AG10803 (cell line): ENCODE results near the gene LLGL2.

Experiments used
- DNase-seq: peaks from one replicate; pipeline ENCODE4 v3.0.0; 2010; ENCODE audit warnings: low read depth
- H3K4me3 ChIP-seq: 2 replicates; pipeline ENCODE4 v1.5.1; 2011; ENCODE audit warnings: mild to moderate bottlenecking, low read length, control low read depth
- TF ChIP-seq, protein P1 (sequence below): conservative IDR thresholded peaks from 2 replicates; pipeline ENCODE4 v1.5.1; 2011; ENCODE audit warnings: mild to moderate bottlenecking, low read length, control low read depth, inconsistent platforms

LLGL2 gene

DNA sequence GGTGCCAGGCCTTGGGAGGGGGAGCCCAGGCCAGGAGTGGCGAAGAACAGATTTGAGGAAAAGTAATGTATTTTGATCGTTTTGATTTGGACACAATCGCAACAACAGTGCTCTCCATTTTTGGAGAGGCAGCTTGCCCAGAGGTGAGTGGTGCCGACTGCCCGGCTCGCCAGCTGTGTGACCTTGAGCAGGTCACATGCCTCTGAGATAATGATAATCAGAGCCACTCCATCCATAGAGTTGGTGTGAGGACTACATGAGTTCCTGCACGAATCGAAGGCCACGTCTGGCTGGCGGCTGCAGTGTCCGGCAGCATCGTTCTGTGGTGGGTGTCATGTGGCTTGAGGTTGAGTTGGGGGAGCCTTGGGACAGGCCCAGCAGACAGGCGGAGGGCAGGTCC lies 20.7 kb downstream of the LLGL2 start:
- H3K4me3 ChIP-seq = no peak overlapping the region
- TF ChIP-seq, protein P1, sequence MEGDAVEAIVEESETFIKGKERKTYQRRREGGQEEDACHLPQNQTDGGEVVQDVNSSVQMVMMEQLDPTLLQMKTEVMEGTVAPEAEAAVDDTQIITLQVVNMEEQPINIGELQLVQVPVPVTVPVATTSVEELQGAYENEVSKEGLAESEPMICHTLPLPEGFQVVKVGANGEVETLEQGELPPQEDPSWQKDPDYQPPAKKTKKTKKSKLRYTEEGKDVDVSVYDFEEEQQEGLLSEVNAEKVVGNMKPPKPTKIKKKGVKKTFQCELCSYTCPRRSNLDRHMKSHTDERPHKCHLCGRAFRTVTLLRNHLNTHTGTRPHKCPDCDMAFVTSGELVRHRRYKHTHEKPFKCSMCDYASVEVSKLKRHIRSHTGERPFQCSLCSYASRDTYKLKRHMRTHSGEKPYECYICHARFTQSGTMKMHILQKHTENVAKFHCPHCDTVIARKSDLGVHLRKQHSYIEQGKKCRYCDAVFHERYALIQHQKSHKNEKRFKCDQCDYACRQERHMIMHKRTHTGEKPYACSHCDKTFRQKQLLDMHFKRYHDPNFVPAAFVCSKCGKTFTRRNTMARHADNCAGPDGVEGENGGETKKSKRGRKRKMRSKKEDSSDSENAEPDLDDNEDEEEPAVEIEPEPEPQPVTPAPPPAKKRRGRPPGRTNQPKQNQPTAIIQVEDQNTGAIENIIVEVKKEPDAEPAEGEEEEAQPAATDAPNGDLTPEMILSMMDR = no peak
- no peak for DNase-seq

DNA sequence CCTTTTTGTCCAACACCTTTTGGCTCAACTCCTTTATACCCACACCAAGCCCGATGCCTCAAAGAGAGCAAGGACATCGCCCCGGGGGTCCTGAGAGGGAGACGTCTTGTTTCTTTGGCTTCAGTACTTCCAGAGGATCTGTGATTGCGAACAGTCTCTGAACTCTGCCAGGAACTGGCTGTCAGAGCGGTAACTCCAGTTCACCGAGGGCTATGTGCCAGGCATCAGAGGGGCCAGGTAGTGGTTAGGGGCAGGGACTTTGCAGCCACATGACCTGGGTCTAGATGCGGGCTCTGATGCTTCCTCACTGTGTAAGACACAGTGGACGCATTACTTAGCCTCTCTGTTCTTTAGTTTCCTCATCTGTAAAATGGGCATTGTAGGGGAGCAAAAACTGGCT lies 21.6 kb downstream of the LLGL2 start:
- TF ChIP-seq, protein P1 = no peak
- H3K4me3 ChIP-seq = no peak overlapping the region

DNA sequence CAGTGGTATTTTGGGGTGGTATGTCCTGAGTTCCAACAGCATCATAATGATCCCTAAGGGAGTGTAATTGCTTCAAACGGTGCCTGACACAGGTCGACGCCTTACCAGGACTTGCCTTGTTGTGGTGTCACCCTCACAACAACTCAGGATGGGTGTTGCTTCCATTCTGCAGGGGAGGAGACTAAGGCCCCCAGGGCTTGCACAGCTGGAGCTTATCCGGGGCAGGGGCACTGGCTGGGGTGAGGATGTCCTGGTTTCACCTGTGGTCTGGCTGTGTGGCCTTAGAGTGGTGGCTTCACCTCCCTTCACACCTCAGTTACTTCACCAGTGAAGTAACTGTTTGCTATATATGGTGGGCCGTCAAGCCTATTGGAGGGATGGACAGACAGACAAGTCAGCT lies 23.3 kb downstream of the LLGL2 start:
- no peak overlapping the region for H3K4me3 ChIP-seq
- DNase-seq = no peak
- TF ChIP-seq, protein P1 = no peak

More for the DNA sequence above, 21.6 kb downstream of the LLGL2 start:
- DNase-seq = no peak

DNA sequence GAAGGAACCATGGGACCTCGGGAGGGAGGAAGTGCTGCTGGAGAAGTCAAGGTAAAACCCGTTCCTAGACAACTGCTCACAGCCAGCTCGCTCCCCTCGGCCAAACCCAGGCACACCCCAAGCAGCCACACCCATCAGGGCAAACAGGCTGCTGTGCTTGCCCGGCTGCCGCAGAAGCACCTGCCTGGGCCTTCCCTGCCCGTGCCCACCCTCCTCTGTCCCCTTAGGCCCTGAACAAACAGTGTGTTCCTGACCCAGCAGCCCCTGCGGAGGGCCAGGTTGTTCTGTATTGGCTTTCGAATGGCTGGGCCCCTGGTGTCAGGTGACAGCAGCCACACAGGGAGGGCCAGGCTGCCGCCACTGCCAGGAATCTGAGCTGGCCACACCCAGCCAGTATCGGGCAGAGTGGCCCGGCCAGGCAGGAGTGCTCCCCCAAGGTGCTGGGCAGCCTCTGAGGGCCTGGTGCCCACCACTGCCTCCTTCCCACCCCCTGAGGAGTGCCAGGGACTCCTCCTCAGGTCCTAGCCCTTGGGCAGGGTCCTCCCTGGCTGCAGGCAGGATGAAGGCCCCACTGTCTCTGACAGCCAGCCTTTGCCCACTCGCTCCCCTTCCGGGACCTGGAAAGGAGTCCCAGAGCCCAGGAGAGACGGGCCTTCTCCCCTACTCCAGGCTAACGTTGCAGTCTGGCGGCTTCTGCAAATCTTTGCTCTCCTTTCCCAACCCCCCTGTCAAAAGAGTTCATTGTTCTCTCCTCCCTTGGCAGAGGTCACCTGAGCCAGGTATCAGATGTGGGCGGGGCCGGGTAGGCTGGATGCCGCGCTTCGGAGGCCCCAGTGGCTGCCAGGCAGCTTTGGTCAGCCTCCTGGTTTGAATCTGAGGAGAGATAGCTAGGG lies 24.0 kb downstream of the LLGL2 start:
- TF ChIP-seq, protein P1 = no peak
- no peak for DNase-seq
- no peak overlapping the region for H3K4me3 ChIP-seq

DNA sequence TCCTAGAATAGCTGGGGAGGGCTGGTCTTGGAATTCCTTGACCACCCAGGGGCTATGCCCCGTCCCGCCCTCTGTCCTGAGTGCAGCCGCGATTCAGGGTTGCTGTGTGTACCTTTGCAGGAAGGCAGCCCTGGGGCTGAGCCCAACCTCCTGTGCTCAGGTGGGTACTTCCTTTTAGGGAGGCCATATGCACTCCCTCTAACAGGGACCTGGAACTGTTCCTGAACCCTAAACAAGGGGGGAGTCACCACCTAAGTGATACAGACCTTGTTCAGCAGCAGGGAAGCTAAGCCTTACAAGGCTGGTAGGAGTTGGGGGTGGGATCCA lies 24.6 kb downstream of the LLGL2 start:
- TF ChIP-seq, protein P1 = no peak
- H3K4me3 ChIP-seq = no peak overlapping the region
- no peak for DNase-seq

DNA sequence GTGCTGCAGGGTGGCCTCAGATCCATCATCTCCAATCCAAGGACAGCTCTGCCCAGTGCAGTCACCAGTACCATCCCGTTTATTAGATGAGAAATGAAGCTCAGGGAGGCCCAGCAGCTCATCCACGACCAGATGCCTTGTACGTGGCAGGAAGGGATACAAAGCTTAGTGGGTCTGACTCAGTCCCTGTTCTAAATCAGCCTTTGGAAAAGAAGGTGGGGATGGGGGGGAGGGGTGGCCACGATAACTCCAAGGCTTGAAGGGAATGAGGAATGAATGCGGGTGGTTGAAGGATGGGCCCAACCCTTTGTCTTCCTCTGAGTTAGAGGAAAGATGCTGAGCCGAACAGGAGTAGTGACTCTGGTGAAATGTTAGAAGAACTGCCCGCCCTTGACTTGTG lies 25.8 kb downstream of the LLGL2 start:
- TF ChIP-seq, protein P1 = no peak
- no peak overlapping the region for H3K4me3 ChIP-seq
- no peak for DNase-seq
